HEK293 (cell line): ENCODE data around the gene CPA4.

Experiments
- CTCF ChIA-PET: fragments of 350-600 bp; formaldehyde crosslinking; extraction: SDS; loops from one replicate; lab custom pipeline; 2021; ENCODE audit warnings: antibody characterized with exemption; lab: Yijun Ruan, JAX
- POLR2A ChIA-PET: fragments of 300-600 bp; formaldehyde crosslinking; extraction: SDS; loops from one replicate; lab custom pipeline; 2020; ENCODE audit warnings: antibody characterized with exemption, inconsistent platforms; lab: Yijun Ruan, JAX
- H3K27ac ChIP-seq: fragments of 200-500 bp; sonication (Bioruptor generic); 2 replicates; pipeline ENCODE4 v1.5.1; 2014; ENCODE audit warnings: low read depth, low read length, control low read depth, inconsistent platforms; ENCODE audit errors: extremely low read depth
- H3K36me3 ChIP-seq, 2 experiments: fragments of 200-500 bp in 1 of 2; sonication (Bioruptor generic) in 1 of 2; 1 replicate in 1 of 2; 2 replicates in 1 of 2; pipeline ENCODE4 v1.5.1; 2014 to 2017; ENCODE audit warnings: inconsistent platforms in 2 of 2, low read length in 2 of 2; ENCODE audit not compliant: control insufficient read depth in 2 of 2, insufficient read depth in 1 of 2
- H3K4me1 ChIP-seq: fragments of 200-500 bp; sonication (Bioruptor generic); 2 replicates; pipeline ENCODE4 v1.5.1; 2014; ENCODE audit warnings: mild to moderate bottlenecking, low read length, inconsistent platforms; ENCODE audit not compliant: control insufficient read depth, insufficient read depth
- H3K4me3 ChIP-seq: 2 replicates; pipeline ENCODE4 v1.5.1; 2011; ENCODE audit warnings: low read depth, mild to moderate bottlenecking, control low read depth, low read length, moderate library complexity
- H3K9me3 ChIP-seq: fragments of 200-500 bp; sonication (Bioruptor generic); 2 replicates; pipeline ENCODE4 v1.5.1; 2014; ENCODE audit warnings: low read depth, low read length, inconsistent platforms; ENCODE audit not compliant: control insufficient read depth, insufficient read depth
- ELK4 ChIP-seq: IDR thresholded peaks from 2 replicates; pipeline ENCODE4 v1.6.1; 2011; ENCODE audit warnings: mild to moderate bottlenecking, low read depth, low read length, borderline replicate concordance
- HOXC10 ChIP-seq: sonication (generic); formaldehyde crosslinking; IDR thresholded peaks from 2 replicates; pipeline ENCODE4 v1.8.1; 2023; ENCODE audit warnings: mild to moderate bottlenecking, missing genetic modification reagents
- KLF10 ChIP-seq: fragments of 450-650 bp; IDR thresholded peaks from 2 replicates; pipeline ENCODE4 v1.5.1; 2018; ENCODE audit warnings: missing biosample characterization, mild to moderate bottlenecking, missing genetic modification characterization
- RBAK ChIP-seq: fragments of 450-650 bp; formaldehyde crosslinking; IDR thresholded peaks from 2 replicates; pipeline ENCODE4 v1.5.1; 2016; ENCODE audit warnings: missing biosample characterization, missing genetic modification characterization
- ZEB2 ChIP-seq: fragments of 450-650 bp; formaldehyde crosslinking; IDR thresholded peaks from 2 replicates; pipeline ENCODE4 v1.5.1; 2016; ENCODE audit warnings: missing biosample characterization, missing genetic modification characterization
- ZFP41 ChIP-seq: fragments of 450-650 bp; formaldehyde crosslinking; IDR thresholded peaks from 2 replicates; pipeline ENCODE4 v1.5.1; 2016; ENCODE audit warnings: missing biosample characterization, missing genetic modification characterization, borderline replicate concordance
- ZNF132 ChIP-seq: fragments of 450-650 bp; formaldehyde crosslinking; IDR thresholded peaks from 2 replicates; pipeline ENCODE4 v1.5.1; 2017; ENCODE audit warnings: missing biosample characterization, missing genetic modification characterization, borderline replicate concordance
- ZNF157 ChIP-seq: fragments of 450-650 bp; formaldehyde crosslinking; IDR thresholded peaks from 2 replicates; pipeline ENCODE4 v1.5.1; 2016; ENCODE audit warnings: missing biosample characterization, missing genetic modification characterization
- ZNF214 ChIP-seq: fragments of 450-650 bp; formaldehyde crosslinking; IDR thresholded peaks from 2 replicates; pipeline ENCODE4 v1.5.1; 2017; ENCODE audit warnings: missing biosample characterization, mild to moderate bottlenecking, missing genetic modification characterization, borderline replicate concordance
- ZNF23 ChIP-seq: fragments of 450-650 bp; formaldehyde crosslinking; IDR thresholded peaks from 2 replicates; pipeline ENCODE4 v1.5.1; 2016; ENCODE audit warnings: missing biosample characterization, missing genetic modification characterization, borderline replicate concordance
- ZNF292 ChIP-seq: fragments of 450-650 bp; formaldehyde crosslinking; IDR thresholded peaks from 2 replicates; pipeline ENCODE4 v1.5.1; 2016; ENCODE audit warnings: low read depth, missing biosample characterization, missing genetic modification characterization, borderline replicate concordance
- ZNF324 ChIP-seq: fragments of 450-650 bp; formaldehyde crosslinking; IDR thresholded peaks from 2 replicates; pipeline ENCODE4 v1.5.1; 2016; ENCODE audit warnings: missing biosample characterization, missing genetic modification characterization
- ZNF341 ChIP-seq: fragments of 450-650 bp; formaldehyde crosslinking; IDR thresholded peaks from 2 replicates; pipeline ENCODE4; 2016; ENCODE audit warnings: low read depth, missing biosample characterization, missing genetic modification characterization
- ZNF433 ChIP-seq: fragments of 450-650 bp; formaldehyde crosslinking; IDR thresholded peaks from 2 replicates; pipeline ENCODE4 v1.5.1; 2016; ENCODE audit warnings: missing biosample characterization, missing genetic modification characterization, low read depth
- ZNF596 ChIP-seq: fragments of 450-650 bp; IDR thresholded peaks from 2 replicates; pipeline ENCODE4 v1.5.0; 2018; ENCODE audit warnings: missing biosample characterization, mild to moderate bottlenecking, missing genetic modification characterization, moderate library complexity
- ZNF645 ChIP-seq: fragments of 450-650 bp; formaldehyde crosslinking; IDR thresholded peaks from 2 replicates; pipeline ENCODE4; 2016; ENCODE audit warnings: missing biosample characterization, missing genetic modification characterization
- ZNF664 ChIP-seq: fragments of 450-650 bp; formaldehyde crosslinking; IDR thresholded peaks from 2 replicates; pipeline ENCODE4 v1.5.1; 2016; ENCODE audit warnings: missing biosample characterization, missing genetic modification characterization
- ZSCAN30 ChIP-seq: fragments of 450-650 bp; IDR thresholded peaks from 2 replicates; pipeline ENCODE4 v1.5.1; 2018; ENCODE audit warnings: missing biosample characterization, mild to moderate bottlenecking, missing genetic modification characterization, moderate library complexity
- TF ChIP-seq, protein P1 (sequence below): fragments of 450-650 bp; formaldehyde crosslinking; IDR thresholded peaks from 2 replicates; pipeline ENCODE4 v1.5.1; 2016; ENCODE audit warnings: missing biosample characterization, missing genetic modification characterization, borderline replicate concordance
- TF ChIP-seq, protein P2 (sequence below): fragments of 450-650 bp; formaldehyde crosslinking; IDR thresholded peaks from 2 replicates; pipeline ENCODE4 v1.5.1; 2016; ENCODE audit warnings: missing biosample characterization, missing genetic modification characterization
- TF ChIP-seq, protein P3 (sequence below): fragments of 450-650 bp; formaldehyde crosslinking; IDR thresholded peaks from 2 replicates; pipeline ENCODE4 v1.5.0; 2017; ENCODE audit warnings: missing biosample characterization, missing genetic modification characterization, borderline replicate concordance

The CPA4 gene

GRCh38 chr7:130273933-130274255, 19.1 kb upstream of the CPA4 start (continued):
- TF ChIP-seq ZFP41 (tag by site-specific recombination) (no peak), HOXC10 (CRISPR knock-in tag) (no peak), ZNF341 (tag by site-specific recombination) (no peak), ZNF132 (tag by site-specific recombination) (no peak), ZEB2 (no peak), ZNF157 (no peak), ZNF596 (tag by site-specific recombination) (no peak), ZNF23 (tag by site-specific recombination) (no peak), KLF10 (tag by site-specific recombination) (no peak), ZNF645 (tag by site-specific recombination) (no peak)
- TF ChIP-seq, protein P1, sequence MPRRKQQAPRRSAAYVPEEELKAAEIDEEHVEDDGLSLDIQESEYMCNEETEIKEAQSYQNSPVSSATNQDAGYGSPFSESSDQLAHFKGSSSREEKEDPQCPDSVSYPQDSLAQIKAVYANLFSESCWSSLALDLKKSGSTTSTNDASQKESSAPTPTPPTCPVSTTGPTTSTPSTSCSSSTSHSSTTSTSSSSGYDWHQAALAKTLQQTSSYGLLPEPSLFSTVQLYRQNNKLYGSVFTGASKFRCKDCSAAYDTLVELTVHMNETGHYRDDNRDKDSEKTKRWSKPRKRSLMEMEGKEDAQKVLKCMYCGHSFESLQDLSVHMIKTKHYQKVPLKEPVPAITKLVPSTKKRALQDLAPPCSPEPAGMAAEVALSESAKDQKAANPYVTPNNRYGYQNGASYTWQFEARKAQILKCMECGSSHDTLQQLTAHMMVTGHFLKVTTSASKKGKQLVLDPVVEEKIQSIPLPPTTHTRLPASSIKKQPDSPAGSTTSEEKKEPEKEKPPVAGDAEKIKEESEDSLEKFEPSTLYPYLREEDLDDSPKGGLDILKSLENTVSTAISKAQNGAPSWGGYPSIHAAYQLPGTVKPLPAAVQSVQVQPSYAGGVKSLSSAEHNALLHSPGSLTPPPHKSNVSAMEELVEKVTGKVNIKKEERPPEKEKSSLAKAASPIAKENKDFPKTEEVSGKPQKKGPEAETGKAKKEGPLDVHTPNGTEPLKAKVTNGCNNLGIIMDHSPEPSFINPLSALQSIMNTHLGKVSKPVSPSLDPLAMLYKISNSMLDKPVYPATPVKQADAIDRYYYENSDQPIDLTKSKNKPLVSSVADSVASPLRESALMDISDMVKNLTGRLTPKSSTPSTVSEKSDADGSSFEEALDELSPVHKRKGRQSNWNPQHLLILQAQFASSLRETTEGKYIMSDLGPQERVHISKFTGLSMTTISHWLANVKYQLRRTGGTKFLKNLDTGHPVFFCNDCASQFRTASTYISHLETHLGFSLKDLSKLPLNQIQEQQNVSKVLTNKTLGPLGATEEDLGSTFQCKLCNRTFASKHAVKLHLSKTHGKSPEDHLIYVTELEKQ (tag by site-specific recombination): no peak

DNA sequence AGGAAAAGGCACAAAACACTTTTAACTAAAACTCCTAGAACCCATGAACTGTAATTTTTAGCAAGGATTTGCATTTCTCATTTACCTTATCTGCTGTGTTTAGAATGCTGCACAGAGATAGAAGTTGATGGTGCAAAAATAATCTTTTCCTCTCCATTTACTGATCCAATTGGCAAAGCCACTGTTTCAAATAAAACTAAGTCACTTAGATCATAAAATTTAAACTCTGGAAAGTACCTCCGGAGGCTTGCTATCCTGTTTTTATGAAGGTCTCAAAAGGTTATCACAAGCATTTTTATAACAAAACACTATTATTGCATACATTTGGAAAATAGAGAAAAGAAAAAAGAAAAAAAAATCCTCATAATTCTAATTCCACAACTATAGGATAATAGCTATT, 18.7 kb upstream of the CPA4 start:
- CTCF ChIA-PET: interaction anchor here (1.4 kb wide), 1 partner anchor 10 kb away, joined by 3 read pairs; no protein-coding TSS in a partner anchor
- Histone ChIP-seq H3K4me3 (no peak overlapping the region), H3K4me1 (no peaks in the 10 kb centered on the region)

GRCh38 chr7:130274983-130275591, 17.9 kb upstream of the CPA4 start:
- ChIA-PET POLR2A (no interaction called here), CTCF (interaction anchor here (0.6 to 1.4 kb wide), 2 partner anchors 11 to 677 kb away, joined by 3 read pairs; no protein-coding TSS in a partner anchor)
- Histone ChIP-seq H3K4me1 (no peaks in the 10 kb centered on the region), H3K4me3 (no peak overlapping the region), H3K9me3 (no peaks in the 10 kb centered on the region), H3K27ac (no peak overlapping the region), H3K36me3 (no peaks in the 10 kb centered on the region)
- TF ChIP-seq ZNF292: no peak
- TF ChIP-seq RBAK (tag by site-specific recombination): no peak
- no peak for TF ChIP-seq ZNF664 (tag by site-specific recombination)
- TF ChIP-seq ELK4: no peak
- no peak for TF ChIP-seq ZNF157
- TF ChIP-seq, protein P2, sequence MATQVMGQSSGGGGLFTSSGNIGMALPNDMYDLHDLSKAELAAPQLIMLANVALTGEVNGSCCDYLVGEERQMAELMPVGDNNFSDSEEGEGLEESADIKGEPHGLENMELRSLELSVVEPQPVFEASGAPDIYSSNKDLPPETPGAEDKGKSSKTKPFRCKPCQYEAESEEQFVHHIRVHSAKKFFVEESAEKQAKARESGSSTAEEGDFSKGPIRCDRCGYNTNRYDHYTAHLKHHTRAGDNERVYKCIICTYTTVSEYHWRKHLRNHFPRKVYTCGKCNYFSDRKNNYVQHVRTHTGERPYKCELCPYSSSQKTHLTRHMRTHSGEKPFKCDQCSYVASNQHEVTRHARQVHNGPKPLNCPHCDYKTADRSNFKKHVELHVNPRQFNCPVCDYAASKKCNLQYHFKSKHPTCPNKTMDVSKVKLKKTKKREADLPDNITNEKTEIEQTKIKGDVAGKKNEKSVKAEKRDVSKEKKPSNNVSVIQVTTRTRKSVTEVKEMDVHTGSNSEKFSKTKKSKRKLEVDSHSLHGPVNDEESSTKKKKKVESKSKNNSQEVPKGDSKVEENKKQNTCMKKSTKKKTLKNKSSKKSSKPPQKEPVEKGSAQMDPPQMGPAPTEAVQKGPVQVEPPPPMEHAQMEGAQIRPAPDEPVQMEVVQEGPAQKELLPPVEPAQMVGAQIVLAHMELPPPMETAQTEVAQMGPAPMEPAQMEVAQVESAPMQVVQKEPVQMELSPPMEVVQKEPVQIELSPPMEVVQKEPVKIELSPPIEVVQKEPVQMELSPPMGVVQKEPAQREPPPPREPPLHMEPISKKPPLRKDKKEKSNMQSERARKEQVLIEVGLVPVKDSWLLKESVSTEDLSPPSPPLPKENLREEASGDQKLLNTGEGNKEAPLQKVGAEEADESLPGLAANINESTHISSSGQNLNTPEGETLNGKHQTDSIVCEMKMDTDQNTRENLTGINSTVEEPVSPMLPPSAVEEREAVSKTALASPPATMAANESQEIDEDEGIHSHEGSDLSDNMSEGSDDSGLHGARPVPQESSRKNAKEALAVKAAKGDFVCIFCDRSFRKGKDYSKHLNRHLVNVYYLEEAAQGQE (tag by site-specific recombination): no peak

More for the DNA sequence above, 18.7 kb upstream of the CPA4 start:
- Histone ChIP-seq H3K36me3 (no peaks in the 10 kb centered on the region), H3K27ac (no peak overlapping the region), H3K9me3 (no peaks in the 10 kb centered on the region)
- POLR2A ChIA-PET: no interaction called here
- TF ChIP-seq ZNF214 (no peak), ZNF157 (no peak), ZNF433 (tag by site-specific recombination) (no peak), ZSCAN30 (tag by site-specific recombination) (no peak), ZNF324 (tag by site-specific recombination) (no peak)
- TF ChIP-seq, protein P3, sequence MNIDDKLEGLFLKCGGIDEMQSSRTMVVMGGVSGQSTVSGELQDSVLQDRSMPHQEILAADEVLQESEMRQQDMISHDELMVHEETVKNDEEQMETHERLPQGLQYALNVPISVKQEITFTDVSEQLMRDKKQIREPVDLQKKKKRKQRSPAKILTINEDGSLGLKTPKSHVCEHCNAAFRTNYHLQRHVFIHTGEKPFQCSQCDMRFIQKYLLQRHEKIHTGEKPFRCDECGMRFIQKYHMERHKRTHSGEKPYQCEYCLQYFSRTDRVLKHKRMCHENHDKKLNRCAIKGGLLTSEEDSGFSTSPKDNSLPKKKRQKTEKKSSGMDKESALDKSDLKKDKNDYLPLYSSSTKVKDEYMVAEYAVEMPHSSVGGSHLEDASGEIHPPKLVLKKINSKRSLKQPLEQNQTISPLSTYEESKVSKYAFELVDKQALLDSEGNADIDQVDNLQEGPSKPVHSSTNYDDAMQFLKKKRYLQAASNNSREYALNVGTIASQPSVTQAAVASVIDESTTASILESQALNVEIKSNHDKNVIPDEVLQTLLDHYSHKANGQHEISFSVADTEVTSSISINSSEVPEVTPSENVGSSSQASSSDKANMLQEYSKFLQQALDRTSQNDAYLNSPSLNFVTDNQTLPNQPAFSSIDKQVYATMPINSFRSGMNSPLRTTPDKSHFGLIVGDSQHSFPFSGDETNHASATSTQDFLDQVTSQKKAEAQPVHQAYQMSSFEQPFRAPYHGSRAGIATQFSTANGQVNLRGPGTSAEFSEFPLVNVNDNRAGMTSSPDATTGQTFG: no peak
